ENCODE results near the gene NCBP3.

NCBP3 gene, protein sequence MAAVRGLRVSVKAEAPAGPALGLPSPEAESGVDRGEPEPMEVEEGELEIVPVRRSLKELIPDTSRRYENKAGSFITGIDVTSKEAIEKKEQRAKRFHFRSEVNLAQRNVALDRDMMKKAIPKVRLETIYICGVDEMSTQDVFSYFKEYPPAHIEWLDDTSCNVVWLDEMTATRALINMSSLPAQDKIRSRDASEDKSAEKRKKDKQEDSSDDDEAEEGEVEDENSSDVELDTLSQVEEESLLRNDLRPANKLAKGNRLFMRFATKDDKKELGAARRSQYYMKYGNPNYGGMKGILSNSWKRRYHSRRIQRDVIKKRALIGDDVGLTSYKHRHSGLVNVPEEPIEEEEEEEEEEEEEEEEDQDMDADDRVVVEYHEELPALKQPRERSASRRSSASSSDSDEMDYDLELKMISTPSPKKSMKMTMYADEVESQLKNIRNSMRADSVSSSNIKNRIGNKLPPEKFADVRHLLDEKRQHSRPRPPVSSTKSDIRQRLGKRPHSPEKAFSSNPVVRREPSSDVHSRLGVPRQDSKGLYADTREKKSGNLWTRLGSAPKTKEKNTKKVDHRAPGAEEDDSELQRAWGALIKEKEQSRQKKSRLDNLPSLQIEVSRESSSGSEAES

DNA sequence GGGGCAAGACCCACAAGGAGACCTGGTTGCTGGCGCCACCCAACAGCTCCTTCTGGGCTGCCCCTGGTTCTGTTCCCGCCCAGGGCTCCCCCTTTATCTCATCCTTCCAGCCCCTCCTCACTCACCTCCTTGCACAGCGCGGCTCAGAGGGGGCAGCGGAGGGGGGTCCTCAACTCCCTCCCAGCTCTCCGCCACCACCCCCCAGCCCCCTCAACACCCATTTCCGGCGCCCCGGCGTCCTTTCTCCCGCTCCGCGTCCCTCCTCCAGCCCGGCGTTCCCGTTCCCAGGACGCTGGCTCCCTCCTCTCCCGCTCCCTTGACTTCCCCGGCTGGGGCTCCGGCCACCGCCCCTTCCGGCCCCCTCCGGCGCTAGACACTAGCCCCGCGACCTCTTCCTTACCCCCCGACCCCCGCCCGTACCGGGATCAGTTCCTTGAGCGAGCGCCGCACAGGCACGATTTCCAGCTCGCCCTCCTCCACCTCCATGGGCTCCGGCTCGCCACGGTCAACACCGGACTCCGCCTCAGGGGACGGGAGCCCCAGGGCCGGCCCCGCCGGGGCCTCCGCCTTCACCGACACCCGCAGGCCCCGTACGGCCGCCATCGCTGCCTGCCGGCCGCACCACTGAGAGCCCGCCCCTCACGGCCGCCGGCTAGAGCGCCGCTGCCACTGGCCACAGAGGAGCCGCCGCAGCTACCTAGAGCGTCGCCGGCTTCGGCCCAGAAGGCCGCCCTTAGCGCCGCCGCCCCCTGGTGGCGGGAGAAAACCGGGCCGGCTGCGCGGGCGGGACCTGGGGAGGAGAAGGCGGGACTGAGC is at the start of gene NCBP3:
TSS of gene NCBP3 (minus strand) at position 626 of the 816 bp plus-strand sequence. CDS start at position 603, 23 bp downstream.
- DNase-seq (ENCODE audit: low spot score), result peak; percentile 96

DNA sequence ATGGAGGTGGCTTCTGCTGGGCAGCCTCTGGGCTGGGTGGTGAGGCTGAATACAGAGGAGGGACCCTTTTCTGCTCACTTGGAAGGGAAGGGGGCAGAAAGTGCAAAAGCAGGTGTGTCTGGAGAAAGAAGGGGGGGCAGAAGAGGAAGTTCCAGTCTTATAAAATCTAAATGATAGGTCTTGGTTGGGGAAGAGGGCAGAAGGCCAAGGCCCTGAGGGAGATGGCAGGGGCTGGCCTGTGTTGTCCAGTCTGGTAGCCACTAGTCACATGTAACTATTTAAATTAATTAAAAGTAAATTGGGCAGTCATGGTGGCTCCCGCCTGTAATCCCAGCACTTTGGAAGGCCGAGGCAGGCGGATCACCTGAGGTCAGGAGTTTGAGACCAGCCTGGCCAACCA is 49.3 kb upstream of the NCBP3 start:
- DNase-seq (ENCODE audit: low spot score), result no peak

DNA sequence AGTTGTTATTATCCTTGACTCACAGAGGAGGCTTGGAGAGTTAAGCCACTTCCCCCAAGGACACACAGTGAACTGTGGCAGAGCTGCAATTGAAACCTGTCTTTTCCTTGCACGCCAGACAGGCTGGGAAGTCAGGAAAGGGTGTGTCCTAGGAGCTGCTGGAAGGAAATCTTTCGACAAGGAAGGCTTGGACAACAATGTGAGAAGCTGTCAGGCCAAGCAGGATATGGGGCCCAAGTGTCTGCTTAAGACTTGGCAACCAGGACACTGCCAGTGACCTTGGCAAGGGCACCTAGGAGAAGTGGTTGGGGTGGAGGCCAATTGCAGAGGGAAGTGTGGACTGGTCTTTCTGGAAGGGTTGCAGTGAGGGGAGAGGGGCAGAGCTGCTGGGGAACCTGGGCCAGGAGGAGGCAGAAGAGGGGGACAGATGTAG is 48.9 kb upstream of the NCBP3 start:
- no peak for DNase-seq (ENCODE audit: low spot score)

DNA sequence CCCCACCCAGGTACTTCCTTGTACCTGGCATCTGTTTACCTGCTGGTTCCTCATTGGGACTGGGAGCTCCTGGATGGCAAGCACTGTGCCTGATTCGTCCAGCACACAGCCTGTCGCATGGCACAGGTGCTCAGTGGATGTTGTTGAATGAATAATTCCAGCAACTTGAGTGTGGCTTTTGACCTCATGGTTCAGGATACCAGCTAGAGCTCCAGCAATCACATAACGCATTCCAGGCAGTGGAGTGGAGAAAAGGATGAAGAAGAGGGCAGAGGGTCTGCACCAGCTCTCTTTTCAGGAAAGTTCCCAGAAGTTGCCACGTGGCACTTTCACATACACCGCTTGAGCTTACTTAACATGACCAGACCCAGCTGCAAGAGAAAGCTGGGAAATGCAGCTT is 48.1 kb upstream of the NCBP3 start:
- no peak for DNase-seq (ENCODE audit: low spot score)

DNA sequence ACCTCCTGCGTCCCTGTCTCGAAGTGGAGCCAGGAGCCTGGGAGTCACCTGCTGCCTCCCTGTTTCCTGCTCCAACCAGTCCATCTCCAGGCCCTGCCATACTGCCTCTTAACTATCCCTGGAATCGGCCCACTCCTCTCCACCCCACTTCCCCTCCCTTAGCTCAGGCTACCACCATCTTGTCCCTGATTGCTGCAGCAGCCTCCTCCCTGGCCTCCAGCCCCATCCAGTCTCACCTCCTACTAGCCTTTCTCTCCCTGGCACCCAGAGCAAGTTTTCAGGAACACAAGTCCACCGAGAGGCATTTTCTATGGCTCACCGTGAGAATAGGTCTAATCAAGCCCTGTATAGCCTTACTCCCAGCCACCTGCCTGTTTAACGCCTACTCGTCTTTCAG is 47.7 kb upstream of the NCBP3 start:
- no peak for DNase-seq (ENCODE audit: low spot score)

DNA sequence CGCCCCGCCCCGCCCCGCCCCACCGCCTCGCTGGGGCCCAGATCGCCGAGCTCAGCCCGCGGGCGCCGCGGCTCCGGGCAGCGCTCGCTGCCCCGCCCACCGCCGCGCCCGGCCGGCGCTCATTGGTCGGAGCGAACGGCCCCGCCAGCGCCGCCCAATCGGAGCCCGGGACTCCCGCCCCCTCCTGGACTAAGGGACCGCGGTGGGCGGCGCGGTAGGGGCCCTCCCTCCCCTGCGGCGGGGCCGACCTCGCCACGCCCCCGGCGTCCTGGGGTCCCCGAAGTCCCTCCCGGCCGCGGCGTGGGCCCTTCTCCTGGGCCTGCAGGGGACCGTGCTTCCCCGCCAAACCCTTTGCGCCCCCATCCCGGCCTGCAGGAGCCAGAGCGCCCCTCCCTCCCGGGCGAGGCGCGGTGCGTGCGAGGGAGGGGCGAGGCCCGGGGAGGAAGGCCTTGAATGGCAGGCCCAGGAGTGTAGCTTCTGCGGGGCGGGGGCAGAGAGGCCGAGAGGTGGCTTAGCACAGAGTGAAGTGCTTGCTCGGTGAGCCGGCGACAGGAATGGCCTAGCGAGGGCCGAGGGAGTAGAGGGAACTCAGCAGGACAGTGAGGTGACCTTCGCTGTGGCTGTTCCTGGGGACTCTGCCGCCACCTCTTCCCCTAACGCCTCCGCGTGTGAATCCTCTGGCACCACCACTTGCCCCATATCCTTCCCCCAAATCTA is 47.1 kb upstream of the NCBP3 start, which contains the start of gene CAMKK1:
TSS of gene CAMKK1 (minus strand) at position 51 of the 717 bp plus-strand sequence. CDS start 7,366 bp downstream, outside the sequence.
- DNase-seq (ENCODE audit: low spot score), result peak; percentile 98

DNA sequence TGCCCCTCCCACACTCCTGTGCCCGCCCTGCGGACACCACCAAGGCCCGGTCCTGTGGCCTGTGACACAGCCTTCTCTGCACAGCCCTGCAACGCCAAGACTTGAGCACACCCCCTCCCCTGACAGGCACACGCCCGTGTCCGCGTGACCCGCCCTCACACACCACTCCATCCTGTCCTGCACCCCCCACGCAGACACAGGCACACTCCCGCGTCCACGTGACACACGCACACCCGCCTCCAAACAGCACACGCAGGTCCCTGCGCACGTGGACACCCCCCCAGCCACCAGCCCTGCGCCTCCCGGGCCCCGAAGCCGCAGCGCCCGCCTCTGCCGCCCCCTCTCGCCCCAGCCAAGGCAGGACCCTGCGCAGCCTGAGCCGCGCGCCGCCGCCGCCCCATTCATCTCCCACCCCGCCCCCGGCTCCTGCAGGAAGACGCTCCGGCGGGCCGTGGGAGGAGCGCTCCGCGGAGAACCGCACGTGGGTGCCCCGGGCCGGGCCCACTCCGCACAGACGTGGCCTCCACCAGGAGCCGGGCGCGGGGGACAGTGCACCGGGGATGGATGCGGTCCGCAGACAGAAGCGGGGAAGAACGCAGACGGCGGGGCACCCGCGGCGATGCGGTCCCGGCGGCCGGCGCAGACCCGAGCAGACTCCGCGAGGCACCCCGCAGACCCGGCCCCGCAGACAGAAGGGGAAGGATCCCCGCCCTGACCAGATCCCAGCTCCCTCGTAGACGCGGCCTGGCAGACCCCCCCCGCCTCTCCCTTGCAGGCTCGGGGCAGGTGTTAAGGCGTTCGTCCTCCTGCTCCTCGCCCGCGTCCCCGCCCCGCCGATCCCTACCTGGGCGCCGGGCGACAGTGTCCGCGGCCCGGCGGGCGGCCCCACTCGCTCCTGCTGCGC is 46.3 kb upstream of the NCBP3 start:
- peak; percentile 61 for DNase-seq (ENCODE audit: low spot score)

DNA sequence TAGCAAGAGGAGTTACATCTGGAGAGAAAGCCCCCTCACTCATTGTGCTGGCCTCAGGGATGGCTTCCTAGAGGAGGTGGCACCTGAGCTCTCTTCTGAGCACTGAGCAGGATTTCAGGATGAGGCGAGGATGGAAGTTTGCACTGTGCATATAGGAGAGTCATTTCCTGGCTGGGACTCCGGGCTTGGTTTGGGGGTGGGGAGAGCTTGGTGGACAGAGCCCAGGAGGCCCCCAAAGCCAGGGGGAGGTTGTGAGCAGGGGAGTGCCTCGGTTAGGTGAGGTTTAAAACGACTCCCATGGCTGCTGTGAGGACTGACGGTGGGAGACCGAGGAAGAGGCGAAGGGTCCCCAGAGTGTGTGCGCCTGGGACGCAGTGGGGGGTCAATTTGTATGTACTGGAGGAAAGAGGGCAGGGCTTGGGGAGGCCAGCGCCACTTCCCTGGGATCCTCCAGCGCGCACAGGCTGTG is 45.6 kb upstream of the NCBP3 start:
- DNase-seq (ENCODE audit: low spot score), result no peak

DNA sequence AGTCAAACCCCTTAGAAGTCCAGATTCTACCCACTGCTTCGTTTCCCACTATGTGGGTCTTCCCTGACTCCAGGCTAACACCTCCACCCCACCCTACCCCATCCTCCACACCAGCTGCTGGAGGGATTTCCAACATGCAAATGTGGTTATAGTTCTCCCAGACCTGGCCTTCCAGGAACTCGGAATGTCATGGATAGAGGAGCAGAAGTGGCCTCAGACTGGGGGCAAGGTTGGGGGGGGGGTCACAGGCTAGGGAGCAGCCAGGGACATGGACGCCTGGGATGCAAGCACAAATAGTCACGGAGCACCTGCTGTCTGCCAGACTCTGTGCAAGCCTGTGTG is 44.8 kb upstream of the NCBP3 start:
- DNase-seq (ENCODE audit: low spot score), result no peak

DNA sequence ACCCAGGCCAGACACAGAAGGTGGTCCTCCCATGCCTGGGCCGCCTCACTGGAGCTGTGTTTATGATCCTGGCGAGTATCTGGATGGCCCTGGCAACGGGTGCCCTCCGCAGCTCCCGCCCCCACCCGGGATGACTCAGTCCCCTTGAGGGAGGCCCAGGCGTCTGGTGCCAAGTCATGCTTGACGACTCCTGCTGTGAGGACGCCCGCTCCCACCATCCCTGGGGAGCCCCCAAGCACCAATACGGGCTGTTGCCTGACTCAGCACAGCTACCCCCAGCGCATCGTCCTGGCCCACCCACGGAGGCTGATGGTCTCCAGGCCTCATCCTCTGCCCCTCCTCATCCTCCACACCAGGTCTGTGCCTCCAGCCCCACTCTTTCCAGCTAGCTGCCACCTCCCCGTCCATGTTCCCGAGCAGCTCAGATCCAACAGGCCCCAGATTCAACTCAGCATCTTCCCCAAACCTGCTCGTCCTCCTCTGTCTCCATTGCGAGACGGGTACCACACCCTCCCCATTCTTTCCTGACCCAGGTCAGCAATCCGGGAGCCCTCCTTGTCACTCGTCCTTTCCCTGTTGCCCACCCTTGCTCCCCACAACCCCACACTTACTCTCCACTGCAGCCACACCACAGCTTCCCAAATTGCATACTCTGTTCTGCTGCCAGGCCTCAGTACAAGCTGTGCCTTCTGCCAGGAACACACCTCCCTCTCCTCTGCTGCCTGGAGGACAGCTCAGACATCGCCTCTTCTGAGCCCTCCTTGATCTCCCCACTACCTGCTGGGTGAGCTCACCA is 44.2 kb upstream of the NCBP3 start:
- no peak for DNase-seq (ENCODE audit: low spot score)

DNA sequence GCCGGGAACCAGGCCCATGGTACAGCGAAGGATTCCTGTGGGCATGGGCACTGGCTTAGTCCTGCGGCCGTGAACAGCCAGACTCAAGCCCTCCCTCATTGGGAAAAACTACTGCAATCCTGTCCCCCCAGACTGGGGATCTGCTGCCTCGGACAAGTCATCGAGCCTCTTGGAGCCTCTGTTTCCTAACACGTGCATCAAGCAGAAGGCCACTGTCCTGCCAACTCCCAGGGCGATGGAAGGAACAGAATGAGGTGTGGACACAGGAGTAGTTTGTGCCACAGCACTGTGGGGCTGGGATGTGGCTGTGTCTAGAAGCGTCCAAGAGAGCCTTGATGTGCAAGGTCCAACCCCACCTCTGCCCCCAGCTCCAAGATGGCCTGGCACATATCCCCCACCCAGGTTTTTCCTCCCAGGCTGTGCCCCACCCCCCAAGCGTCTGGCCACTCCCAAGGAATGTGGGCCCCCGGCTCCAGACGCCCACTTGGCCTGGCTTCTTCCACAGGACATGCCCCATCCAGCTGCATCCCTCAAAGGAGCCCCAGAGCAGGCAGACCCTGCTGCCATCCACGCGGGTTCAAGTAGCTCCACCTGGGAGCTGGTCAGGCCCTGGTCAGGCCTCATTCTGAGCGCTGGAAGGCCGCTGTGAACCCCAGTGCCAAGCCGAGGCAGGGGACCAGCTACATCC is 43.4 kb upstream of the NCBP3 start:
- DNase-seq (ENCODE audit: low spot score), result no peak

DNA sequence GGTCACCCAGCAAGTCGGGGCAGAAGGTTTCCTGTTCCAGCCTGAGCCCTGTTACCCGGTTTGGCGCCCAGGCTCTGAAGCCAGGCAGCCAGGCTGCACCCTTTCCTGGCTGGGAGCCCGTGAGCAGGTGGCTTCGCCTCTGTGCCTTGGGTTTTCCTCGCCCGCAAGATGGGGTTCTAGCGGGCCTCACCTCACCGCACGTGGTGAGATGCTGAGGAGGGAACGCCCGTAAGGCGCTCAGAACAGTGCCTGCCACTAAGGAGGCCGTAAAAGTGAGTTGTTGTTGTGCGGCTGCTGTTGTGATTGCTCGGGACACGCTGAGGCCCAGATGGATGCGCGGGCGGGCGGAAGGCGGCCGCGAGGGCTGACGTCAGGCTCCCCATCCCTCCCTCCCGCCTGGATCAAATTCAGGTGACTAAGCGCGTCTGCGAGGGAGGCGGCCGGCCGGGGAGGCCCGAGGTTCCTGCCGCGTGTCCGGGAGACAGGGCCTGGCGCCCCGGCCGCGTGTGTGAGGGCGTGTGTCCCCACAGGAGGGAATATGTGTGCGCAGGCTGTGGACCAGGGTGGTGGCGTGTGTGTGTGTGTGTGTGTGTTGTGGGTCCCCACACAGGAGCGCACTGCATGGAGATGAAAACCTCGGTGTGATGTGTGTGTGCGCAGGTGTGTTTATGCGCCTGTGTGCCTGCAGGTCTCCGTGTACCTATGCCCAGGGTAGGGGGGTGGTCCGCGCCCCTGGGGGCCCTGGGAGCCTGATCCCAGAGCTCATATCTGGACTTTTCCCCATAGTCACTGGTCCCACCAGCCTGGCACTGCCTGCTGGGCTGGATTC is 42.5 kb upstream of the NCBP3 start:
- no peak for DNase-seq (ENCODE audit: low spot score)

DNA sequence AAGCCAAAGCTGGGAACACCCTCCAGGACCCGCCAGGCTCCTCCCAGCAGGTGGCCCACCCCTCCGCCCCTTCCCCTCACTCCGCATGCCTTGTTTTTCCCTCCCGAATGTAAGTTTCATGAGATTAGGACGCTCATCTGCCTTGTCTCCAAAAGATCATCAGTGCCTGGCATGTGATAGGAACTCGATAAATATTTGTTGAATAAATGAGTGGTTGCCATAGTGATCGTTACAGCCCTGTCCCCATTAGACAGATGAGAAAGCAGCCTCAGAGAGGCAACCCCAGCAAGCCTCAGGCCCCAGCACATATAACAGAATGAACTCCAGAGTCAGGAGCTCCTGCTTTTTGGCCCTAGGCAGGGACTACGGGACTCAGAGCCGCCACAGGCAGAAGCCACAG is 41.8 kb upstream of the NCBP3 start:
- no peak for DNase-seq (ENCODE audit: low spot score)

DNA sequence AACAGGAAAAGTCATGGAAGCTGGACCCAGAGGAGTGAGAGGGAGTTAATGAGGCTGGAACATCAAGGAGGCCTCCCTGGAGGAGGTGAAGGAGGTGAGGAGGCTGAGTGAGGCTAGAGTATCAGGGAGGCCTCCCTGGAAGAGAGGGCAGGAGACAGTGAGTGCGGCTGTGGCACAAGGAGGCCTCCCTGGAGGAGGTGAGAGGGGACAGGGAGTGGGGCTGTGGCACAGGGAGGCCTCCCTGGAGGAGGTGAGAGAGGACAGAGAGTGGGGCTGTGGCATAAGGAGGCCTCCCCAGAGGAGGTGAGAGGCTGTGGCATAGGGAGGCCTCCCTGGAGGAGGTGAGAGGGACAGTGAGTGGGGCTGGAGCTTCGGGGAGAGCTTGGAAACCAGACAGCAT is 41.3 kb upstream of the NCBP3 start:
- DNase-seq (ENCODE audit: low spot score), result no peak

DNA sequence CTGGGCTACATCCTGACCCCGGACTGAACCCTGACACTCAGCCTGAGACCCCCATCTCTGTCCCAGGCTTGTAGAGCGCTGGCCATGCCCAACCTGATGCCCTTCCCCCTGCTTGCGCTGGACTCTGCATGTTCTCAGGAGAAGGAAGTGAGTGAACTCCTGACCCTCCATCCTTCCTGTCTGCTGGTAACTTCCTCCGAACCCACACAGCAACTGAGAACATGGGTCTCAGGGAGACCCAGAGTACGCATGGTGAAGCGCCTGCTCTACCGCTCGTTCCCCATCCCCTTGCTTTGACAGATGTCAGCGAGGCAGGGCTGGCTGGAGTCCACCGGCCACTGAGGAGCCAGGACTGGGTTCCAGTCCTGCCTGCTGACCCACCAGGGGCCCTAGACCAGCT is 40.7 kb upstream of the NCBP3 start:
- DNase-seq (ENCODE audit: low spot score), result no peak

DNA sequence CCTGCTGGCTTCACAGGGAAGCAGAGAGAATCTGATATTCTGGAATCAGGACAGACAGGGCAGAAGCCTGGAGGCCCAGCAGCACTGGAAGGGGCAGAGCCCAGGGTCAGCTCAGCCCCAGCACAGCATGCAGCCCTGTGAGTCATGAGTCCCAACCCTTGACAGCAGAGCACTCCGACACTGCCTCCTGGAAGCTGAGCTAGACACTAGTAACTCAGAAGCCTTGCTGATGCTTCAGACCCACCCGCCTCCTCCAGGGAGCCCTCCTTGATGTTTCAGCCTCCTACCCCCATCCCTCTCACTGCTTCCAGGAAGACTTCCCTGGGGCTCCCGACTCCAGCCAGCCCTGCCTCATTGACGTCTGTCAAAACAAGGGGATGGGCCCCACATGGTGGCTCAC is 39.9 kb upstream of the NCBP3 start:
- no peak for DNase-seq (ENCODE audit: low spot score)

DNA sequence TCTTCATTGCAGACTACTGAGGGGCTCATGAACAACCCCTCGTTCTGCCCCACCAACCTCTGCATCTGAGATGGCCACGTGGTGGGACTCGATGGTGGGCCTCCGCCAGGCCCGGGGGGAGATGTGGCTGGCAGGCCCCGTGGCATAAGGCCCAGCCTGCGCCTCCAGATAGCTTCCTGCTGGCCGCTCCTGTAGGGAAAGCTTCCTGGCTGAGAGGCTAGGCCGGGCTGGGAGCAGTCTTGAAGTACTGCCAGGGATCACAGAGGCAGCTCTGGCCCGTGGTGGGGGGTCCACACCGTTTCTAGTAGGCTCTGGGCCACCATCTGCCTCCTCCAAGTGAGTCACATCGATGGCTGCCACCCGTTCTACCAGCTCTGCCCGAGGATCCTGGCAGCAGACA is 39.2 kb upstream of the NCBP3 start:
- DNase-seq (ENCODE audit: low spot score), result no peak

DNA sequence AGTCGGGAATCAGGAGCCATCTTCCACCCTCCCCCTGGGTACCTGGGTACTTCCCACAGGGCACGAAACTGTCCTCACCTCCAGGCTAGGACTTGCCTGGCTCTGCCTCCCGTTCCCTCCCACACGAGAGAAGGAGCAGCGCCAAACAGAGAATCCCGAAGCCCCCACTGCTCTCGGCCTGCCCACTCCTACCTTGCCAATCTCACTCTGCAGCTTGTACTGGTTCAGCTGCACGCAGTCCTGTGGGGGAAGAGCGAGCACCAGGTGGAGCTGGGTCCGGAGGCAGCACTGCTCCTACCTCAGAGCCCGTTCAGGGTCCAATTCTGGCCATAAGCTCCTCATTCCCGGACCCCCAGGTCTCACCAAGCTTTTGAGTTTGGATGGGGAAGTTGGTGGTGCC is 38.1 kb upstream of the NCBP3 start:
- DNase-seq (ENCODE audit: low spot score), result no peak

DNA sequence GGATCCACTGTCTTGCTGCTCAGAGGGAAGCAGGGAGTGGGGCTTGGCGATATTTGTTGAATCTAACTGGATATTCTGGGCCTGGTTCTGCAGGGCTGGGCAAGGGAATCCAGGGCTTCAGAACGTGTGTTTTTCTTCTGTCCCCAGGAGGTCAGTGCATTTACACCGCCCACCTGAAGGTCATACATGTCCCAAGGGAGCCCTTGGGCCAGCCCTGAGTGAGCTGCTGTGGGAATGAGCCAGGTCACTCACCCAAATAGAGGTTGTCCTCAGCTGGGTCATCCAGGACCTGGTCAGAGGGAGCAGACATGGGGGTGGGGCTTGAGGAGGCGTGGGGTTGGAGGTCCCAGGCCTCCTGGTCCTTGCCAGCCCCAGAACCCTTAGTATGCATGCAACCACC is 36.2 kb upstream of the NCBP3 start:
- no peak for DNase-seq (ENCODE audit: low spot score)

Data from germinal center (tissue), 1 donor.